ENCODE results near the gene ZBTB46.

The ZBTB46 gene

GRCh38 chr20:63825331-63826118, 5.5 kb downstream of the ZBTB46 start:
- Histone ChIP-seq H2AFZ (ENCODE audit: low read length) (no peak overlapping the region), H3K79me2 (ENCODE audit: insufficient read depth, low read length) (peaks cover 5% of the 10 kb centered on the region; the same call in 1 of the 2 replicates), H3K4me3 (ENCODE audit: low read length, poor library complexity, severe bottlenecking) (no peak overlapping the region), H3K36me3 (ENCODE audit: insufficient read depth, low read length) (no peaks in the 10 kb centered on the region), H3K9me3 (ENCODE audit: insufficient read depth, low read depth, low read length) (no peaks in the 10 kb centered on the region), H3K4me2 (ENCODE audit: low read depth, low read length, poor library complexity, severe bottlenecking) (no peak overlapping the region), H3K9me2 (replicated peaks; ENCODE audit: low read depth, low read length) (no peaks in the 10 kb centered on the region), H4K20me1 (ENCODE audit: insufficient read depth, low read length, poor library complexity, severe bottlenecking) (no peaks in the 10 kb centered on the region), H3K27me3 (ENCODE audit: insufficient read depth, low read length, poor library complexity, severe bottlenecking) (no peaks in the 10 kb centered on the region), H3K9ac (ENCODE audit: low read depth, low read length, poor library complexity, severe bottlenecking) (no peak overlapping the region), H3K4me1 (ENCODE audit: insufficient read depth, low read length, poor library complexity, severe bottlenecking) (peaks cover 21% of the 10 kb centered on the region), H3F3A (ENCODE audit: low read depth) (no peaks in the 10 kb centered on the region)
- TF ChIP-seq, protein P1, sequence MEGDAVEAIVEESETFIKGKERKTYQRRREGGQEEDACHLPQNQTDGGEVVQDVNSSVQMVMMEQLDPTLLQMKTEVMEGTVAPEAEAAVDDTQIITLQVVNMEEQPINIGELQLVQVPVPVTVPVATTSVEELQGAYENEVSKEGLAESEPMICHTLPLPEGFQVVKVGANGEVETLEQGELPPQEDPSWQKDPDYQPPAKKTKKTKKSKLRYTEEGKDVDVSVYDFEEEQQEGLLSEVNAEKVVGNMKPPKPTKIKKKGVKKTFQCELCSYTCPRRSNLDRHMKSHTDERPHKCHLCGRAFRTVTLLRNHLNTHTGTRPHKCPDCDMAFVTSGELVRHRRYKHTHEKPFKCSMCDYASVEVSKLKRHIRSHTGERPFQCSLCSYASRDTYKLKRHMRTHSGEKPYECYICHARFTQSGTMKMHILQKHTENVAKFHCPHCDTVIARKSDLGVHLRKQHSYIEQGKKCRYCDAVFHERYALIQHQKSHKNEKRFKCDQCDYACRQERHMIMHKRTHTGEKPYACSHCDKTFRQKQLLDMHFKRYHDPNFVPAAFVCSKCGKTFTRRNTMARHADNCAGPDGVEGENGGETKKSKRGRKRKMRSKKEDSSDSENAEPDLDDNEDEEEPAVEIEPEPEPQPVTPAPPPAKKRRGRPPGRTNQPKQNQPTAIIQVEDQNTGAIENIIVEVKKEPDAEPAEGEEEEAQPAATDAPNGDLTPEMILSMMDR (conservative IDR thresholded peaks at IDR 0.05; ENCODE audit: low read length), result no peak
- TF ChIP-seq EZH2phosphoT487 (IDR thresholded peaks at IDR 0.05; ENCODE audit: borderline replicate concordance), result no peak

- Histone ChIP-seq H3K4me2 (ENCODE audit: low read depth, low read length, poor library complexity, severe bottlenecking) (no peak overlapping the region), H3K9me3 (ENCODE audit: insufficient read depth, low read depth, low read length) (no peaks in the 10 kb centered on the region), H2AFZ (ENCODE audit: low read length) (no peak overlapping the region), H3K36me3 (ENCODE audit: insufficient read depth, low read length) (no peaks in the 10 kb centered on the region), H3K9me2 (replicated peaks; ENCODE audit: low read depth, low read length) (no peaks in the 10 kb centered on the region), H3K27me3 (ENCODE audit: insufficient read depth, low read length, poor library complexity, severe bottlenecking) (no peaks in the 10 kb centered on the region), H3F3A (ENCODE audit: low read depth) (no peaks in the 10 kb centered on the region), H3K9ac (ENCODE audit: low read depth, low read length, poor library complexity, severe bottlenecking) (no peak overlapping the region), H3K4me3 (ENCODE audit: low read length, poor library complexity, severe bottlenecking) (no peak overlapping the region), H3K4me1 (ENCODE audit: insufficient read depth, low read length, poor library complexity, severe bottlenecking) (peaks cover 13% of the 10 kb centered on the region), H4K20me1 (ENCODE audit: insufficient read depth, low read length, poor library complexity, severe bottlenecking) (no peaks in the 10 kb centered on the region), H3K79me2 (ENCODE audit: insufficient read depth, low read length) (no peaks in the 10 kb centered on the region; the same call in 1 of the 2 replicates)
- TF ChIP-seq, protein P1 (conservative IDR thresholded peaks at IDR 0.05; ENCODE audit: low read length), result no peak
- TF ChIP-seq EZH2phosphoT487 (IDR thresholded peaks at IDR 0.05; ENCODE audit: borderline replicate concordance), result no peak
Measured at GRCh38 chr20:63823691-63824311, 7.3 kb downstream of the ZBTB46 start.

DNA sequence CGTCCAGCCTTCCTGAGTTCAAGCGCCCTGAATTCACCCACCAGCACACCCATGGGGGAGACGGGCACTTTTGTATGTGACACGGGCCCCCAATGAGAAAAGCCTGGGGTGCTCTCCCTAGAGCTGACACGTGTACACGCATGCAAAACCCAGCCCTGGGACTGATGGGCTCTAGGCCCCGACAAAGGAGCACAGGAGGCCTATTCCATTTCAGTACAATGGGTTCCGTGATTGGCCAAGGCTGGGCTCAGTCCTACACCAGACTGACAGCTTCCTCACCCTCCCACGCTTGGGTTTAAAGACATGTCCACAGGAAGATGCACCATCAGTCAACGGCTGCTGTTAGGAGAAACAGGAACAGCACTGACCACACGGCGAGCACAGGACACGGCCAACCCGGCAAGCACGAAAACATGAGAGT, 8.8 kb downstream of the ZBTB46 start:
- Histone ChIP-seq H3K27me3 (ENCODE audit: insufficient read depth, low read length, poor library complexity, severe bottlenecking) (no peaks in the 10 kb centered on the region), H3K9me2 (replicated peaks; ENCODE audit: low read depth, low read length) (no peaks in the 10 kb centered on the region), H3K79me2 (ENCODE audit: insufficient read depth, low read length) (no peaks in the 10 kb centered on the region; the same call in 1 of the 2 replicates), H3F3A (ENCODE audit: low read depth) (no peaks in the 10 kb centered on the region), H3K9ac (ENCODE audit: low read depth, low read length, poor library complexity, severe bottlenecking) (no peak overlapping the region), H3K4me2 (ENCODE audit: low read depth, low read length, poor library complexity, severe bottlenecking) (no peak overlapping the region), H4K20me1 (ENCODE audit: insufficient read depth, low read length, poor library complexity, severe bottlenecking) (no peaks in the 10 kb centered on the region), H3K36me3 (ENCODE audit: insufficient read depth, low read length) (no peaks in the 10 kb centered on the region), H3K4me1 (ENCODE audit: insufficient read depth, low read length, poor library complexity, severe bottlenecking) (peaks cover 5% of the 10 kb centered on the region), H2AFZ (ENCODE audit: low read length) (no peak overlapping the region), H3K4me3 (ENCODE audit: low read length, poor library complexity, severe bottlenecking) (no peak overlapping the region), H3K9me3 (ENCODE audit: insufficient read depth, low read depth, low read length) (no peaks in the 10 kb centered on the region)
- TF ChIP-seq, protein P1 (conservative IDR thresholded peaks at IDR 0.05; ENCODE audit: low read length), result no peak
- TF ChIP-seq EZH2phosphoT487 (IDR thresholded peaks at IDR 0.05; ENCODE audit: borderline replicate concordance), result no peak
